ENCODE data around the gene FHL2.

The FHL2 gene

DNA sequence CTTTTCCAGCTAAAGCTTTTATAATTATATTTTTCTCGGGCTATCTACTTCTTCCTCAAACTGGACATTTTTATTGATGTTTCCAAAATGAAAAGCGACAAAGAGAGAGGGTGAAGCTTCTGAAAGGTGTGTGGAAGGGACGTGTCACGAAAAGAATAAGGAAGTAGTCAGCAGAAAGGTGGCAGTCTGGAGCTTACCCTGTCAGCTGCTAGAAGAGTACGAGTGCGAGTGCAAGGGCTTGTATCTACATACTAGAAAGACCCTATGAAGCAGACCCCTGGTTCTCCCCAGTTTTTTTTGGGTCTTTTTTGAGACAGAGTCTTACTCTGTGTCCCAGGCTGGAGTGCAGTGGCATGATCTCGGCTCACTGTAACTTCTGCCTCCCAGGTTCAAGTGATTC lies 14.6 kb downstream of the FHL2 start:
- H3K79me2 ChIP-seq (ENCODE audit: insufficient read depth, low read depth) = no peaks in the 10 kb centered on the region
- H3K4me1 ChIP-seq (ENCODE audit: low read depth, poor library complexity, severe bottlenecking) = peaks cover 38% of the 10 kb centered on the region

DNA sequence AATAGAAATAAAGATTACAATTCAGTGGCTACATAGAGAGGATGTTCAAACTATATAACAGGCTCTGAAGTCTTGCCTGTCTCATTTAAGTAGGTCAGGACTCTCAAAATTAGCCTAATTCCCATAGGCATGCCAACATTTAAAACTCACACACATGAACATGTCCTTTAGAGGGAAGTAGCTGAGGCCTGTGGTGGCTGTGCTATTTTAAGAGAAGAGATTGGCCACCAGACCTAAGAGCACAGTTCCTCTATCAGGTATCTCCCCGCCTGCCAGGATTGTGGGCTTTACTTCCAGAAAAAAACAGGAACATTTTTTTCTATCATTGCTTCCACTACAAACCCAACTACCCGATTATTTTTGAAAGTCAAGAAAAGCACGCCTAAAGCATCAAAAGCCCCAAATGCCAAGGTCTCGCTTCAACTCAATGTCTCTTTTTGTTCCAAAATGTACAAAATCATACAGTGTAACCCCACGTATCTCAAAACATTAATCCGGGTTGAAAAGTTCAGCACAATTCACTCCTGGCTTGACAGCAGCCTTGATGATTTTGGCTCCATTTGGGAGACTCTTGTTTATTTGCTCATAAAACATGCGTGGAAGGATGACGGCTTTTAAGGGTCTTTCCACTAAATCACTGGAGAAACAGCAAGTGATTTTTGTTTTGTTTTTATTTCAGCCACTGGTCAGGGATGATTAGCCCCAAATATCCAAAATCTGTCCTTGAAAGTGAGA lies 15.3 kb downstream of the FHL2 start:
- Histone ChIP-seq H4K20me1 (ENCODE audit: insufficient read depth) (no peaks in the 10 kb centered on the region), H3K9ac (no peak overlapping the region), H3K36me3 (ENCODE audit: insufficient read depth) (no peaks in the 10 kb centered on the region), H3K79me2 (ENCODE audit: insufficient read depth, low read depth) (no peaks in the 10 kb centered on the region), H2AFZ (ENCODE audit: low read depth) (no peak overlapping the region), H3K4me3 (IDR thresholded peaks at IDR 0.05; ENCODE audit: insufficient read depth, low read depth, low read length) (no peak overlapping the region), H3K4me2 (no peak overlapping the region), H3K27me3 (ENCODE audit: insufficient read depth, low read depth) (no peaks in the 10 kb centered on the region), H3K27ac (no peak overlapping the region; the same call in 1 of the 2 replicates), H3K4me1 (ENCODE audit: low read depth, poor library complexity, severe bottlenecking) (peaks cover 38% of the 10 kb centered on the region)
- TF ChIP-seq CTCF (conservative IDR thresholded peaks at IDR 0.05; ENCODE audit: low read depth, low read length) = no peak

More for the DNA sequence above, 14.6 kb downstream of the FHL2 start:
- no peaks in the 10 kb centered on the region for H3K36me3 ChIP-seq (ENCODE audit: insufficient read depth)
- peak overlapping the region; percentile 70; the same call in 1 of the 2 replicates for H2AFZ ChIP-seq (ENCODE audit: low read depth)
- no peaks in the 10 kb centered on the region for H4K20me1 ChIP-seq (ENCODE audit: insufficient read depth)
- peak overlapping the region; percentile 68 for H3K27ac ChIP-seq
- peak overlapping the region; percentile 42 for H3K4me3 ChIP-seq (IDR thresholded peaks at IDR 0.05; ENCODE audit: insufficient read depth, low read depth, low read length)
- H3K9ac ChIP-seq = peak overlapping the region; percentile 14; the same call in 1 of the 2 replicates
- peak overlapping the region; percentile 53 for H3K4me2 ChIP-seq
- TF ChIP-seq CTCF (conservative IDR thresholded peaks at IDR 0.05; ENCODE audit: low read depth, low read length) = no peak
- H3K27me3 ChIP-seq (ENCODE audit: insufficient read depth, low read depth) = no peaks in the 10 kb centered on the region

DNA sequence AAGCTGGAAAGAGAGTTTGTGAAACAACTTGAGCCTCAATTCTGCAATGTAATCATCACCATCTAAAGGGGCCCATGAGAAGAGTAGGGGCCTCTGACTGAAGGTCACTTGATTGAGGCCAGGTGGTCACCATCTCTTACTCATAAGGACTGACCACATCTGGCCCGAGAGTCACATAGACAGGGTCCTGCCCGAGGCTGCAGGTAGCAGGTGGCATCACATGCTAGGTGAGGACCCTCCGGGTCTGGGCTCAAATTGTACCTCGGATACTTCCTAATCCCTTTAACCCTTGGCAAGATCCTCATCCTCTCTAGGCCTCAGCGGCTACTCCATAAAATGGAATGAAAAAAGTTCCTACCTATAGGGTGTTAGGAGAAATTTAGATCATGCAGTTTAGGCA lies 16.7 kb downstream of the FHL2 start:
- Histone ChIP-seq H3K36me3 (ENCODE audit: insufficient read depth) (no peaks in the 10 kb centered on the region), H3K4me3 (IDR thresholded peaks at IDR 0.05; ENCODE audit: insufficient read depth, low read depth, low read length) (no peak overlapping the region), H3K4me1 (ENCODE audit: low read depth, poor library complexity, severe bottlenecking) (peaks cover 38% of the 10 kb centered on the region), H3K27me3 (ENCODE audit: insufficient read depth, low read depth) (no peaks in the 10 kb centered on the region), H3K79me2 (ENCODE audit: insufficient read depth, low read depth) (no peaks in the 10 kb centered on the region), H3K9ac (no peak overlapping the region), H4K20me1 (ENCODE audit: insufficient read depth) (no peaks in the 10 kb centered on the region), H3K4me2 (no peak overlapping the region), H3K27ac (no peak overlapping the region), H2AFZ (ENCODE audit: low read depth) (no peak overlapping the region)
- TF ChIP-seq CTCF (conservative IDR thresholded peaks at IDR 0.05; ENCODE audit: low read depth, low read length) = no peak

- Histone ChIP-seq H3K4me1 (ENCODE audit: low read depth, poor library complexity, severe bottlenecking) (peaks cover 38% of the 10 kb centered on the region), H3K79me2 (ENCODE audit: insufficient read depth, low read depth) (no peaks in the 10 kb centered on the region), H3K9ac (no peak overlapping the region), H3K36me3 (ENCODE audit: insufficient read depth) (no peaks in the 10 kb centered on the region), H3K27ac (no peak overlapping the region), H3K4me2 (no peak overlapping the region), H3K27me3 (ENCODE audit: insufficient read depth, low read depth) (no peaks in the 10 kb centered on the region), H4K20me1 (ENCODE audit: insufficient read depth) (no peaks in the 10 kb centered on the region), H3K4me3 (IDR thresholded peaks at IDR 0.05; ENCODE audit: insufficient read depth, low read depth, low read length) (no peak overlapping the region), H2AFZ (ENCODE audit: low read depth) (no peak overlapping the region)
- no peak for TF ChIP-seq CTCF (conservative IDR thresholded peaks at IDR 0.05; ENCODE audit: low read depth, low read length)
These were observed 17.7 kb downstream of the FHL2 start for GRCh38 chr2:105381101-105381668.
